Liver (tissue), 9 donors: Measurements from ENCODE around the gene TNNT3. TPM values are rescaled to one million over a fixed set of nuclear protein-coding genes. Genes with fewer than 3 reads are reported as not detected.

Source experiments
- DNase-seq: peaks from one replicate; pipeline ENCODE4 v3.0.0-alpha.2; 2017; ENCODE audit warnings: low spot score
- H3K27ac ChIP-seq, 2 donors: one replicate each; pipeline ENCODE4 v1.7.0; 2013; ENCODE audit warnings: inconsistent platforms in 2 of 2, low read length in 2 of 2, control low read depth in 1 of 2, low read depth in 1 of 2, mild to moderate bottlenecking in 1 of 2
- H3K27me3 ChIP-seq, 4 donors: one replicate each; pipeline versions ENCODE4 v1.6.1 to v1.7.0; 2013; ENCODE audit warnings: low read length in 3 of 4, inconsistent platforms in 1 of 4, mild to moderate bottlenecking in 1 of 4, moderate library complexity in 1 of 4; ENCODE audit not compliant: control insufficient read depth in 4 of 4, insufficient read depth in 4 of 4
- H3K36me3 ChIP-seq, 4 donors: one replicate each; pipeline versions ENCODE4 v1.6.1 to v1.7.0; 2013; ENCODE audit warnings: low read length in 3 of 4, mild to moderate bottlenecking in 3 of 4, low read depth in 1 of 4, moderate library complexity in 1 of 4; ENCODE audit not compliant: control insufficient read depth in 4 of 4, insufficient read depth in 3 of 4
- H3K4me1 ChIP-seq, 4 donors: one replicate each; pipeline versions ENCODE4 v1.6.1 to v1.7.0; 2013; ENCODE audit warnings: low read length in 3 of 4, mild to moderate bottlenecking in 3 of 4, moderate library complexity in 1 of 4; ENCODE audit not compliant: control insufficient read depth in 4 of 4, insufficient read depth in 4 of 4
- H3K4me3 ChIP-seq, 3 donors: one replicate each; pipeline versions ENCODE4 v1.6.1 to v1.7.0; 2013; ENCODE audit warnings: low read length in 3 of 3, control low read depth in 1 of 3, low read depth in 1 of 3, mild to moderate bottlenecking in 1 of 3
- H3K9ac ChIP-seq, 2 donors: one replicate each; pipeline ENCODE4 v1.7.0; 2013; ENCODE audit warnings: low read length in 2 of 2, mild to moderate bottlenecking in 2 of 2, moderate library complexity in 2 of 2, control low read depth in 1 of 2, low read depth in 1 of 2
- H3K9me3 ChIP-seq, 4 donors: one replicate each; pipeline versions ENCODE4 v1.6.1 to v1.7.0; 2013; ENCODE audit warnings: low read length in 3 of 4; ENCODE audit not compliant: control insufficient read depth in 4 of 4
- EGR1 ChIP-seq, 2 donors: IDR thresholded peaks; 2 replicates each; pipeline ENCODE4 v1.6.1; 2016 to 2018; ENCODE audit warnings: antibody characterized with exemption in 2 of 2, low read depth in 2 of 2
- FOXA1 ChIP-seq: IDR thresholded peaks from 2 replicates; pipeline ENCODE4 v1.6.1; 2016; ENCODE audit warnings: antibody characterized with exemption
- FOXA2 ChIP-seq: IDR thresholded peaks from 2 replicates; pipeline ENCODE4 v1.6.1; 2016; ENCODE audit warnings: antibody characterized with exemption
- GABPA ChIP-seq, 2 donors: IDR thresholded peaks in 1 of 2; conservative IDR thresholded peaks in 1 of 2; 2 replicates each; pipeline ENCODE4 v1.6.1; 2016; ENCODE audit warnings: antibody characterized with exemption in 2 of 2, mild to moderate bottlenecking in 1 of 2, moderate library complexity in 1 of 2
- HNF4G ChIP-seq: IDR thresholded peaks from 2 replicates; pipeline ENCODE4 v1.6.1; 2016; ENCODE audit warnings: antibody characterized with exemption
- JUND ChIP-seq, 2 donors: IDR thresholded peaks; 2 replicates each; pipeline ENCODE4 v1.6.1; 2016; ENCODE audit warnings: antibody characterized with exemption in 2 of 2
- NR2F2 ChIP-seq: IDR thresholded peaks from 2 replicates; pipeline ENCODE4 v1.6.1; 2016; ENCODE audit warnings: antibody characterized with exemption
- RAD21 ChIP-seq, 2 donors: IDR thresholded peaks; 2 replicates each; pipeline ENCODE4 v1.6.1; 2016; ENCODE audit warnings: antibody characterized with exemption in 2 of 2, mild to moderate bottlenecking in 2 of 2
- REST ChIP-seq: IDR thresholded peaks from 2 replicates; pipeline ENCODE4 v1.6.1; 2016; ENCODE audit warnings: antibody characterized with exemption, mild to moderate bottlenecking
- RXRA ChIP-seq, 2 donors: IDR thresholded peaks; 2 replicates each; pipeline ENCODE4 v1.6.1; 2017 to 2018; ENCODE audit warnings: antibody characterized with exemption in 2 of 2, mild to moderate bottlenecking in 1 of 2
- SP1 ChIP-seq: IDR thresholded peaks from 2 replicates; pipeline ENCODE4 v1.6.1; 2018; ENCODE audit warnings: antibody characterized with exemption, mild to moderate bottlenecking
- TAF1 ChIP-seq: conservative IDR thresholded peaks from 2 replicates; pipeline ENCODE4 v1.6.1; 2016; ENCODE audit warnings: antibody characterized with exemption, mild to moderate bottlenecking
- YY1 ChIP-seq: IDR thresholded peaks from 2 replicates; pipeline ENCODE4 v1.6.1; 2016; ENCODE audit warnings: antibody characterized with exemption, mild to moderate bottlenecking
- ZBTB33 ChIP-seq: IDR thresholded peaks from 2 replicates; pipeline ENCODE4 v1.6.1; 2016; ENCODE audit warnings: antibody characterized with exemption
- WGBS: extraction: QIAGEN DNeasy Blood & Tissue Kit; methylation state at CpG from one replicate; pipeline ENCODE4 v1.1.7; 2013; 5-methylcytosine and 5-hydroxymethylcytosine counted together
- polyA plus RNA-seq, 2 donors: library from polyadenylated mRNA; stranded (reverse) in 1 of 2; unstranded in 1 of 2; fragments of 200-250 nt in 1 of 2; fragments of >200 nt in 1 of 2; fragmentation: Nextera tagmentation in 1 of 2; extraction: Ambion mirVana in 1 of 2; gene quantifications; one replicate each; pipeline versions ENCODE4 v1.2.1 to v1.2.3, GENCODE V29; 2013 to 2015
- total RNA-seq, 2 donors: library from RNA; depleted of rRNA; stranded (reverse); fragments of >200 nt; gene quantifications; one replicate each; pipeline ENCODE4 v1.2.3, GENCODE V29; 2014
- TF ChIP-seq, protein P1 (sequence below): IDR thresholded peaks from 2 replicates; pipeline ENCODE4 v1.6.1; 2016; ENCODE audit warnings: antibody characterized with exemption
- TF ChIP-seq, protein P2 (sequence below): IDR thresholded peaks from 2 replicates; pipeline ENCODE4 v1.6.1; 2016; ENCODE audit warnings: antibody characterized with exemption
- donor health status: healthy.
- donor health status: healthy.
- donor health status: healthy.
- donor health status: healthy.
- donor health status: healthy.

Gene TNNT3
- total and polyA plus RNA-seq, 4 donors, result 0.06 to 0.14 TPM; not detected in 2

DNA sequence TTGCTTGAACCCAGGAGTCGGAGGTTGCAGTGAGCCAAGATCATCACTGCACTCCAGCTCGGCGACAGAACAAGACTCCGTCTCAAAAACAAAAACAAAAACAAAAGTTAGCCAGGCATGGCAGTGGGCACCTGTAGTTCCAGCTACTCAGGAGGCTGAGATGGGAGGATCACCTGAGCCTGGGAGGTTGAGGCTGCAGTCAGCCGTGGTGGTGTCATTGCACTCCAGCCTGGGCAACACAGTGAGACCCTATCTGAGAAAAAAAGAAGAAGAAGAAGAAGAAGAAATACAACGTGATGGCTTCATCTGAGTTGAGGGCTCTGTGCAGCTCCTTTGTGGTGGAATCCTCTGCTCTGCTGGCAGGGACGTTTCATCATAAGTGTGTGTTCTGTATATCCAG lies 10.0 kb upstream of the TNNT3 start:
- 88% methylated on average over 7 of the region's 7 CpGs for WGBS
- no peak overlapping the region for H3K27ac ChIP-seq
- no peaks in the 10 kb centered on the region for H3K36me3 ChIP-seq
- TF ChIP-seq RXRA (IDR thresholded peaks at IDR 0.05), result no peak
- TF ChIP-seq, protein P1, sequence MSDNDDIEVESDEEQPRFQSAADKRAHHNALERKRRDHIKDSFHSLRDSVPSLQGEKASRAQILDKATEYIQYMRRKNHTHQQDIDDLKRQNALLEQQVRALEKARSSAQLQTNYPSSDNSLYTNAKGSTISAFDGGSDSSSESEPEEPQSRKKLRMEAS, result no peak
- no peak for TF ChIP-seq SP1
- TF ChIP-seq TAF1, result no peak
- H3K4me1 ChIP-seq, result no peaks in the 10 kb centered on the region
- no peaks in the 10 kb centered on the region for H3K27me3 ChIP-seq
- no peaks in the 10 kb centered on the region for H3K9me3 ChIP-seq
- H3K9ac ChIP-seq, result no peak overlapping the region
- no peak overlapping the region for H3K4me3 ChIP-seq
- DNase-seq, result no peak

DNA sequence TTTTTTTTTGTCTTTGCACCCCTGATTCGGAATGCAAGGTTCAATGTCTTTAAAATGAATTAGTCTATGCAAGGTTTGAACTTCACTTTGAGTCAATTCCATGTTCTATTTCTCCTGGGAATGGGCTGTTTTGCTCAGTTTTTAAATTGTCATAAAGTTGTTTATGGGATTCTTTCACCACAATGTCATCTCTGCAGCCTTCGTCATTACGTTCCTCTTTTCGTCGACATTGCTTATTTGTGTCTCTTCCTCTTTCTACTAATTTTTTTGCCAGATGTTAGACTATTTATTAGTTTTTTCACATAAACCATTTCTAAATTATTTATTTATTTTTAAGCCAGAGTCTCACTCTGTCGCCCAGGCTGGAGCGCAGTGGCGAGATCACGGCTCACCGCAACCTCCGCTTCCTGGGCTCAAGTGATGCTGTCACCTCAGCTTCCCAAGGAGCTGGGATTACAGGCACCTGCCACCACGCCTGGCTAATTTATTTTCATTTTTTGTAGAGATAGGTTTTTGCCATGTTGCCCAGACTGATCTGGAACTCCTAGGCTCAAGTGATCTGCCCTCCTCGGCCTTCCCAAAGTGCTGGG lies 7.1 kb upstream of the TNNT3 start:
- Histone ChIP-seq H3K4me3 (no peak overlapping the region), H3K27me3 (no peaks in the 10 kb centered on the region), H3K9me3 (no peaks in the 10 kb centered on the region), H3K36me3 (no peaks in the 10 kb centered on the region), H3K4me1 (no peaks in the 10 kb centered on the region), H3K27ac (no peak overlapping the region), H3K9ac (no peak overlapping the region)
- DNase-seq, result no peak
- WGBS, result 88% methylated on average over 13 of the region's 13 CpGs
- no peak for TF ChIP-seq FOXA2
- no peak for TF ChIP-seq EGR1 (IDR thresholded peaks at IDR 0.05; ENCODE audit: low read depth in 2 of 2)
- no peak for TF ChIP-seq FOXA1
- no peak for TF ChIP-seq YY1
- TF ChIP-seq, protein P2, sequence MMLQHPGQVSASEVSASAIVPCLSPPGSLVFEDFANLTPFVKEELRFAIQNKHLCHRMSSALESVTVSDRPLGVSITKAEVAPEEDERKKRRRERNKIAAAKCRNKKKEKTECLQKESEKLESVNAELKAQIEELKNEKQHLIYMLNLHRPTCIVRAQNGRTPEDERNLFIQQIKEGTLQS, result no peak
- no peak for TF ChIP-seq NR2F2
- TF ChIP-seq ZBTB33, result no peak

DNA sequence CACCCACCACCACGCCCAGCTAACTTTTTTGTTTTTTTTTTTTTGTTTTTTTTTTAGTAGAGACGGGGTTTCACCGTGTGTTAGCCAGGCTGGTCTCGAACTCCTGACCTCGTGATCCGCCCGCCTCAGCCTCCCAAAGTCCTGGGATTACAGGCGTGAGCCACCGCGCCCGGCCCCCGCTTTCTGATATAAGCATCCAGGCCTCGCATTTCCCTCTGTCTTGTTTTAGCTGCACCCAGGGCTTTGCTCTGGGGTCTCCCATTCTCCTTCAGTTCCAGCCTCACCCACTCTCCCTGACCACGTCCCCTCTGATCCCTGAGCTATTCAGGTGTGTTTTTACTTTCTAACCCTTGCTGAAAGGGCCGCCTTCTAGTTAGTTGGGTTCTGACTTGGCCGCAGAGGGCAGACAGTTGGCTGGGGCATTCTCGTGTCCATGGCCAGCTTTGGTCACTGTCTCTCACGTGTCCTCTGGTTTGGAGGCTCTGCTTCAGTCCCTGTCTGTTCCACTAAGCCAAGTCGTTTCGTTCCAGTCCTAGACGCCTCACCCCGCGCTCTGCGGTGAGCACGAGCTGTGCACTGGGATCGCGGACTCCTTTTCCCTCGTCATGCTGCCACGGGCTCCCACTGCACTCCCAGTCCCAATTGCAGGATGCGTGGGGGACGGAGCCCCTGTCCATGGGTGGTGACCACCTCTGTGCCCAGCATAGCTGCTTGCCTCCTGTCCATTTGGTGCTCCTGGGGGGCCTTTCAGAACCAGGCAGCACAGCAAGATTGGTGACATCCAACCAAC lies 6.0 kb upstream of the TNNT3 start:
- WGBS, result 93% methylated on average over 31 of the region's 31 CpGs
- Histone ChIP-seq H3K36me3 (no peaks in the 10 kb centered on the region), H3K4me1 (no peaks in the 10 kb centered on the region), H3K27me3 (no peaks in the 10 kb centered on the region), H3K9me3 (no peaks in the 10 kb centered on the region), H3K9ac (no peak overlapping the region), H3K4me3 (no peak overlapping the region), H3K27ac (no peak overlapping the region)
- DNase-seq, result no peak
- TF ChIP-seq FOXA1 (no peak), RAD21 (IDR thresholded peaks at IDR 0.05) (no peak), ZBTB33 (no peak), GABPA (IDR thresholded peaks at IDR 0.05 in 1 of 2, conservative IDR thresholded peaks at IDR 0.05 in 1 of 2) (no peak), RXRA (IDR thresholded peaks at IDR 0.05) (no peak), HNF4G (no peak), YY1 (no peak), NR2F2 (no peak), FOXA2 (no peak), EGR1 (IDR thresholded peaks at IDR 0.05; ENCODE audit: low read depth in 2 of 2) (no peak), SP1 (no peak), REST (no peak), JUND (IDR thresholded peaks at IDR 0.05) (no peak)
- TF ChIP-seq, protein P2, result no peak
- TF ChIP-seq, protein P1, result no peak
